Activated CD4-positive, alpha-beta T cell treated with anti-CD3 and anti-CD28 coated beads, Interleukin-2, amount 10 ng/mL, durations not matched to agents 24 days and 14 days (primary cell): ENCODE measurements around the gene ZCCHC17. TPM values are rescaled to one million over a fixed set of nuclear protein-coding genes. Genes with fewer than 3 reads are reported as not detected.
A peak's percentile ranks its signal among the peaks of the same experiment; 100 is the strongest.

Experiments
- DNase-seq: peaks from one replicate; pipeline ENCODE4 v3.0.0; 2022
- H3K27ac Mint-ChIP-seq: one replicate; pipeline ENCODE4 v1.8.0; 2022; ENCODE audit warnings: mild to moderate bottlenecking, mixed read lengths
- H3K27me3 Mint-ChIP-seq: one replicate; pipeline ENCODE4 v1.8.0; 2022; ENCODE audit warnings: mixed read lengths
- H3K36me3 Mint-ChIP-seq: one replicate; pipeline ENCODE4 v1.8.0; 2022; ENCODE audit warnings: low read depth, mild to moderate bottlenecking, mixed read lengths
- H3K4me1 Mint-ChIP-seq: one replicate; pipeline ENCODE4 v1.8.0; 2021; ENCODE audit warnings: mixed read lengths
- H3K4me3 Mint-ChIP-seq: one replicate; pipeline ENCODE4 v1.8.0; 2022; ENCODE audit warnings: mild to moderate bottlenecking, moderate library complexity, mixed read lengths
- H3K9me3 Mint-ChIP-seq: one replicate; pipeline ENCODE4 v1.8.0; 2021; ENCODE audit warnings: mixed read lengths
- intact Hi-C: fragments of 100-400 bp; cut with micrococcal nuclease; formaldehyde crosslinking; loops from one replicate; pipeline ENCODE4 v1.15.1; 2023
- total RNA-seq: library from RNA; stranded (reverse); gene quantifications from 2 replicates; pipeline ENCODE4 v1.2.3, GENCODE V29; 2022

ZCCHC17 gene
- total RNA-seq, 1 donor from 2014 or later, result 26.2 TPM

DNA sequence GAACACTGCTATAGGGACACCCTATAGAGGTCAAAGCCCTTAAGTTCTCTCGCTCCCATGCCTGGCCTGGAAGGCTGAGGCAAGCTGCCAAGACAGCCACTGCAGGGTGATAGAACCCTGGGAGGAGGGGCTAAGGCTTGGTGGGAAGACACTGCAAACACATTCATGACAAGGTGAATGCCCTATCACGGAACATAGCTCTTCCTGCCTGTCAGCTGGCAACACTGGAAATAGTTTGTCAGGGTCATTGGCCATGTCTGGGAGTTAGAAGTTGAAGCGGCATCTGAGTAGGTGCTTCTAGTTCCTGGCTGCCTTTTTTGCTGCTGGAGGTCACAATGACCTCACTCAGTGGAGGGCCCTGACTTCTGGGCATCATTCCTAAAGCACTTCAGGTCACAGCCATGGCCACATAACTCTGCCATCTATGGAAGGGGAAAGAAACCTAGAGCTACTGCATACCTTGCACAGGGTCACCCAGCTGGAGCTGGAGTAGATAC, 71.8 kb downstream of the ZCCHC17 start:
- Mint-ChIP-seq H3K27ac (no peak overlapping the region), H3K4me1 (peaks cover 6% of the 10 kb centered on the region), H3K9me3 (no peaks in the 10 kb centered on the region), H3K4me3 (no peak overlapping the region), H3K27me3 (peaks cover 5% of the 10 kb centered on the region), H3K36me3 (peaks cover 5% of the 10 kb centered on the region)
- intact Hi-C loops, result no loop called here
- DNase-seq, result no peak

DNA sequence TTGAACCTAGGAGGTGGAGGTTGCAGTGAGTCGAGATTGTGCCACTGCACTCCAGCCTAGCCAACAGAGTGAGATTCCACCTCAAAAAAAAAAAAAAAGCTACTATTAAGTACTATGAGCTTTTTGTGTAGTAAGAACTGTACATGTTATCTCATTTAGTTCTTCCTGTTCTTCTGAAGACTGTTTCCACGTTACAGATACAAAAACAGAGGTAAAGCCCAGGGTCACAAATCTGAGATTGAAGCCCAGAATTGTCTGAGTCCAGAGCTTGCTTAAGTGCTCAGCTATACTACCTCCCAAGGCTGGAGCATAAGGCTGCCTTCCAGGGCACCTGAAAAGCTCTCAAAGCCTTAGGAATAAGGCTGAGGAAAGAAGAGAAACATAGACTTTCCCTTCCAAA, 73.2 kb downstream of the ZCCHC17 start:
- Mint-ChIP-seq H3K4me3 (no peak overlapping the region), H3K36me3 (no peaks in the 10 kb centered on the region), H3K4me1 (peaks cover 8% of the 10 kb centered on the region), H3K27me3 (peaks cover 7% of the 10 kb centered on the region), H3K27ac (no peak overlapping the region), H3K9me3 (no peaks in the 10 kb centered on the region)
- intact Hi-C loops, result no loop called here
- DNase-seq, result no peak

DNA sequence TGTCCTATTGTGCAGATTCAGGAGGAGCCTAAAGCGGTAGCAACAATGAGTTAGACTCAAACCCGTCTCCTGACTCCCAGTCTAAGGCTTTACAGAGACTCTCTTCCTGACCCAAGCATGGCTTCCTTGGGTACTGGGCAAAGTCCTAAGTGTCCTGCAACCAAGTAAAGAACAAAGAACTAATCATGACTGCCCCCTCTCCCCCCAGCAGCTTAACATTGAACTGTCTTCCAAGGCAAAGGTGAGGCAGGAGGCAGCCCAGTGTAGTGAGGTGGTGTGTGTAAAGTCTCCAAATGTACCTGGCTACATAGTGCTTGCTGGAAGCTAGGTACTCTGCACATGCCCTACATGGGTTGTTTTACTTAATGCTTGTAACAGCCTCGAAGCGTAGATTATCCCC, 73.7 kb downstream of the ZCCHC17 start:
- Mint-ChIP-seq H3K9me3 (no peaks in the 10 kb centered on the region), H3K27me3 (peaks cover 7% of the 10 kb centered on the region), H3K27ac (no peak overlapping the region), H3K4me1 (peaks cover 8% of the 10 kb centered on the region), H3K4me3 (no peak overlapping the region), H3K36me3 (no peaks in the 10 kb centered on the region)
- intact Hi-C loops, result no loop called here
- DNase-seq, result no peak

DNA sequence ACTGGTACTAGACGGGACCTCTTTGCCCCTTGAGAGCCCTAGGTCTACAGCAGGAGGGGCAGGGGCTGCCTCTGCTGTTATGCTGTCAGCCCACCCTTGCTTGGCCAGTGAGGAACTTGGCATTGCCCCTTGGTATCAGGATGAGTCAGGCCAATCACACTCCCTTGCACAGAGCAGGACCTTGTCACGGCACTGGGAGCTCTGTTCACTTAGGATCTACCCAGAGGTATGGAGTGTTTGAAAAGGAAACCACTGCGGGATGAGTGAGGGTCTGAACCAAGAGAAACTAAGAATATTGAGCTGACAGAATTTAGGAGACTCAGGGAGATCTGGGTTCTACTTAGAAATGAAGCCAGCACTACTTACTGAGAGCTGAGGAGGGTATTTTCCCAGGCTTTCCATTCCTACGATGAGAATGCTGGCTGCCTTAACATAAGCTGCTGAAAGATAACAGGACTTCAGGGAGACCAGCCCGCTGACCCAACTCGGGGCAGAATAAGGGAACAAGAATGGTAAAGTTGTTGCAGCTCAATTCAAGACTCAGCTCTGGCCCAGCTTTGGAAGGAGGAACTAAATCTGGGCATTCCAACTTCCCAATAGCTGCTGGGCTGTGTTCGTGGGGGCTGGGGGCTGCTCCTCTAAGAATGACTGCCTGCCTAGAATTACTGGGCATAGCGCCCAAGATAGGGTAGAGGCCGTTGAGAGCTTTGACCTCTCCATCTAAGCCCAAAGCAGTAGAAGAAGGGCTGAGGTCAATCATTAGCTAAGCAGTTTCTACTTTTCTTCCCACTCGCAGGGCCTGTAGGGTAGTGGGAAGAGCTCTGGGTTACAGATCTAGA, 74.5 kb downstream of the ZCCHC17 start:
- H3K9me3 Mint-ChIP-seq, result no peaks in the 10 kb centered on the region
- peaks cover 8% of the 10 kb centered on the region for H3K4me1 Mint-ChIP-seq
- H3K4me3 Mint-ChIP-seq, result no peak overlapping the region
- no peak for DNase-seq
- no peaks in the 10 kb centered on the region for H3K36me3 Mint-ChIP-seq
- no peak overlapping the region for H3K27ac Mint-ChIP-seq
- H3K27me3 Mint-ChIP-seq, result peaks cover 7% of the 10 kb centered on the region
- intact Hi-C loops, result no loop called here

DNA sequence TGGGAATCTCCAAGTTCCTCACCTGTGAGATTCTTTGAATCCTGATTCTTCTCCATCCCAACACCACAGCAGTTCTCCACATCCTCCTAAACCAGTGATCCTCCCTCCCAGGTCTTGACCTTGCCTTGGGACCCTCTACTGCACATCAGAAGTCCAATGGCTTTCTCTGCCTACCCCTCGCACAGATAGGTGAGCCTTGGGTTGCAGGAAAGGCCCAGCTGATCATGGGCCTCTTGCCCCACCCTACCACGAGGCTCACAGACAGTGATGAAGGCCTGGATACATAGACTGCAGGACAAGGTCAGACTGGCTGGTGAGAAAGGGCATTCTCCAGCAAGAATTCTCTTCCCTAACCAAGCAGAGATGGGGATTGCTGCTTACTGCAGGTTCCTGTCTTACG, 75.2 kb downstream of the ZCCHC17 start:
- Mint-ChIP-seq H3K27me3 (peaks cover 9% of the 10 kb centered on the region), H3K4me1 (peaks cover 11% of the 10 kb centered on the region), H3K9me3 (no peaks in the 10 kb centered on the region), H3K4me3 (no peak overlapping the region), H3K27ac (no peak overlapping the region), H3K36me3 (no peaks in the 10 kb centered on the region)
- DNase-seq, result no peak
- intact Hi-C loops, result no loop called here

DNA sequence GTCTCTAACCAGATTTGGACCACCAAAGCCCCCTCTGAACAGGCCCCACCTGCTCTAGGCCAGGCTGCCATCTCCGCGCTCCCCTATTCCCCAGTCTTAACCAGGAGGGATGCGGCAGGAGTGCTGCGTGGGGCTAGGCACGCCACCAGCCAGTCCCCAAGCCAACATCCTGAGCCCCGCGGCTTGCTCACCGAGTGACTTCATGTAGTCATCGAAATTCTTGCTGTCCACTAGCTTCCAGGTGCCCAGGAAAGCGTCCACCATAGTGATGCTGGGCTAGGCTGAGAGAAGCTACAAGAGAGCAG, 75.9 kb downstream of the ZCCHC17 start:
- DNase-seq, result no peak
- peaks cover 9% of the 10 kb centered on the region for H3K27me3 Mint-ChIP-seq
- H3K4me1 Mint-ChIP-seq, result peaks cover 11% of the 10 kb centered on the region
- intact Hi-C loops, result no loop called here
- no peak overlapping the region for H3K27ac Mint-ChIP-seq
- H3K36me3 Mint-ChIP-seq, result no peaks in the 10 kb centered on the region
- no peaks in the 10 kb centered on the region for H3K9me3 Mint-ChIP-seq
- H3K4me3 Mint-ChIP-seq, result peak overlapping the region; percentile 30

DNA sequence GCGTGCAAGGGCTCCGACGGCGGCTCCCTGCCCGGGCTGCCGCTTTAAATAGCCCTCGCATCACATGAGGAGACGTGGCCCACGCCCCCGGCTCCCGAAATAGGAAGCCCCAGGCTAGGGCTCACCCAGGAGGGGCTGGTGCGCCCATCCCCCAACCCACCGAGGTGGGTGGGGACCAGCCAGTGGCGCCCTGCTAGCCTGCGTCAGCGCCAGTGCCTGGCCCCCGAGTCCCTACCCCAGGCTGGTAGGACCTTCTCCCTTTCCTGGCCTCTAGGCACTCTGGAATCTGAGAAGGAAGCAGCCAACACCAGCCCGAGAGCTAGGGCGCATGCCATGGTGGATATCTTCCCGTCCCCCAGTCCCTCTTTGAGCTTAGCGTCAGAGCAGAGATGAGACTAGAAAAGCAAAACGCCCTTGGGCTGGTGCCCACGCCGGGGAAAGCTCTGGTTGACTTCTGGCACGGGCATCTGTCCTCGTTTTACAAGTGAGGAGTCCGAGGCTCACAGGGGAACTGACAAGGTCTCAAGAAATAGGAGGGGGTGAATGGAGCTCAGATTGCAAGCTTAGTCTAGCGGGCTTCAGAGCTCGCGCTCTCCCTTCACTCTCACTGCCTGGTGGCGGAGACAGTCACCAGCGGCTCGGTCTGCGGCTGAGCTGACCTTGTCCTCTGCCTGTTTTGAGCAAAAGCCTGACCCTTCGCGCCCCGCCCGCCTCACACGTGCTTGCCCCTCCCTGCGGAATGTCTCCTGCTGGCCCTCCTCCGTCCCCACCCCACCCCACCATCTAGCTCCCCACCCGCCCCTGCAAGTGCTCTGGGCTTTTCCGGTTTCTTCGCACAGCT, 76.4 kb downstream of the ZCCHC17 start, which contains the start of gene FABP3:
Gene FABP3, minus strand, starts transcription at position 21 of the 841 bp plus-strand sequence. CDS start 62 bp downstream, outside the sequence.
- Mint-ChIP-seq H3K4me3 (peak within 1 kb of the TSS; percentile 79), H3K27me3 (peaks cover 9% of the 10 kb centered on the region), H3K4me1 (peaks cover 11% of the 10 kb centered on the region), H3K27ac (peak within 1 kb of the TSS; percentile 59), H3K9me3 (no peaks in the 10 kb centered on the region), H3K36me3 (no peaks in the 10 kb centered on the region)
- peak; percentile 64 for DNase-seq
- intact Hi-C loops, result no loop called here

DNA sequence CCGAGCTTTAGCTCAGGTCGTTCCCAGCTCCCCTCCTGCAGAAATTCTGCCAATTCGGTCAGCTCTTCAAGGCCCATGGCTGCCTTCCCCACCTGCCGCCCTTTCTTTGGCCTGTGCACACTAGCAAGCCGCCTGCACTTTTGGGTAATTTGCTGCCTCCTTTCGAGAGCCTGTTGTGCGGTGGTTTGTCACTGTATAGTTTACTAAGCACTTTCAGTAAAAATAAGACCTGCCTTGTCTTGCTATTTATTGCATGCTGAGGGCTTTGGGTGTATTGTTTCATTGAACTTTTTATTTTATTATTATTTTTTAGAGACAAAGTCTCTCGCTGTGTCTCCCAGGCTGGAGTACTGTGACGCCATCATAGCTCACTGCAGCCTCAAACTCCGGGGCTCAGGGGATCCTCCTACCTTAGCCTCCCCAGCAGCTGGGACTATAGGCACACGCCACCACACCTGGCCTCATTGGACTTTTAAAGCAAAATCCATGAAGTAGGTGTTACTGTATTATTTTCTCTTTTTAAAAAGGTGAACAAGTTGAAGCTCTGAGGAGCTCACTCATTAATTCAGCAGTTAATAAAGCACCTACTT, 77.2 kb downstream of the ZCCHC17 start:
- no peaks in the 10 kb centered on the region for H3K9me3 Mint-ChIP-seq
- H3K4me1 Mint-ChIP-seq, result peaks cover 11% of the 10 kb centered on the region
- H3K36me3 Mint-ChIP-seq, result no peaks in the 10 kb centered on the region
- peak overlapping the region; percentile 59 for H3K27ac Mint-ChIP-seq
- intact Hi-C loops, result no loop called here
- H3K4me3 Mint-ChIP-seq, result peak overlapping the region; percentile 79
- no peak for DNase-seq
- peaks cover 9% of the 10 kb centered on the region for H3K27me3 Mint-ChIP-seq

DNA sequence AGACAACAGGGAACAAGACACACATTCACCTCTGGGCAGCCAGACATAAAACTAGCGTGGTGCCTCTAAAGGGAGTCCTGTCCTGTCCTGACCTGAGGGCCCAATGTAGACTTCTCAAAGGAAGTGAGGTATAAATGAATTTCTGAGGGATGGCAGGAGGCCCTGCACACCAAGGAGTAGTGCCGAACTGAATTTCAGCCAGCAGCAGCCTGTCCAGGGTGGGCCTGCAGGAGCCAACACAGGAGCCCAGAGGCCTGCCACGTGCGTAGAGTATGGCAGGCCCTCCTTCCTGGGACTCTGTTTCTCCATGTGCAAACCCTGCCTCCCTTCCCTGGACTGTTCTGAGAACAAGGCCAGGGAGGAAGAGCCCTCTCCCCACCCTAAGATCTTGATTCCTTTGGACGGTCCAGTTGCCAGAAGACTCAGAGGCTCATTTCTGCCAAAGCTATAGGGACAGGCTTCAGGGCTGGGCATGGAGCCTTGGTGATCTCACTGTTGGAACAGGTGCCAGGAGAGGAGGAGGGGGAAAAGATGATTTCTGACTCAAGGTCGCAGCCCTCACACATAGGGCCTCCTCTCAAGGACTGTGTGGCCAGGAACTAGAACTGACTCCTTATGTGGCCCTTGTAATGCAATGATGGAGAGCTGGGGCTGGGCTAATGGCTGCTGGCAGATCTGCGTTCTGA, 77.8 kb downstream of the ZCCHC17 start:
- intact Hi-C loops, result no loop called here
- DNase-seq, result no peak

DNA sequence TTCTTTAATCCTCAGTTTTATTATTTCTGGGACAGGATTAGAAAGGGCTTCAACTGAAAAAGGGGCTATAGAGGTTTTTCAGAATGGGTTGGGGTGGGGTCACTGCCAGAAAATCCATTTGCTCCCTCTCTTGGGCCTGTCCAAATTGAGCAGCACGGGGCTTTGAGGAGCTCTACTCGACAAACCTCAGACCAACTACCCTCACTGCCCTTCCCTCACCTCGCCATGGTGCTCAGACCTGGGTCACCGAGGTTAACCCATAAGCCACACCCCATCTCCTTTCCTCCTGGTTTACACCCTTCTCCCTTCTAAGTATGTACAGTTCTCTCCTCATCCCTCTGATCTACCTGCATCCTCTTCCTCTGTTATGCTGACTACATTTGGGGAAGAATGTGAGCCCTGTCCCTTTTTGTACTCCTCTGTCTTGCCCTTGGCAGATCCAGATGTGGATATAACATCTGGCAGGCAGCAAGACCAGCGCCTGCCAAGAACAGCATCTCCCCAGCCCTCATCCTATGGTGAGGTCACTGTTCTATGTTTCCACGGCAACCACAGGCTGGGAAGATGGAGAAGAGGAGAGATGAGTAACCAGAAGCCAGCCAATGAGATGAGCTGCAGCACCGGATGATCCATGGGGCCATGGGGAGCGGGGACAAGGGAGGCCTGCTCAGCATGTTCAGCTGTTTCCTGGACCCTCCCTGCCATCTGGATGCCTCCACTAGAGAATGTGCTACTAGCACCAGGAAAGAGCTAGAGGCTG, 79.7 kb downstream of the ZCCHC17 start:
- Mint-ChIP-seq H3K4me1 (peaks cover 11% of the 10 kb centered on the region), H3K9me3 (no peaks in the 10 kb centered on the region), H3K27ac (no peak overlapping the region), H3K36me3 (no peaks in the 10 kb centered on the region), H3K4me3 (no peak overlapping the region), H3K27me3 (peaks cover 12% of the 10 kb centered on the region)
- intact Hi-C loops, result no loop called here
- no peak for DNase-seq

More for the DNA sequence above, 77.8 kb downstream of the ZCCHC17 start:
- Mint-ChIP-seq H3K4me3 (no peak overlapping the region), H3K36me3 (no peaks in the 10 kb centered on the region), H3K9me3 (no peaks in the 10 kb centered on the region), H3K27me3 (peaks cover 9% of the 10 kb centered on the region), H3K27ac (no peak overlapping the region), H3K4me1 (peaks cover 11% of the 10 kb centered on the region)

DNA sequence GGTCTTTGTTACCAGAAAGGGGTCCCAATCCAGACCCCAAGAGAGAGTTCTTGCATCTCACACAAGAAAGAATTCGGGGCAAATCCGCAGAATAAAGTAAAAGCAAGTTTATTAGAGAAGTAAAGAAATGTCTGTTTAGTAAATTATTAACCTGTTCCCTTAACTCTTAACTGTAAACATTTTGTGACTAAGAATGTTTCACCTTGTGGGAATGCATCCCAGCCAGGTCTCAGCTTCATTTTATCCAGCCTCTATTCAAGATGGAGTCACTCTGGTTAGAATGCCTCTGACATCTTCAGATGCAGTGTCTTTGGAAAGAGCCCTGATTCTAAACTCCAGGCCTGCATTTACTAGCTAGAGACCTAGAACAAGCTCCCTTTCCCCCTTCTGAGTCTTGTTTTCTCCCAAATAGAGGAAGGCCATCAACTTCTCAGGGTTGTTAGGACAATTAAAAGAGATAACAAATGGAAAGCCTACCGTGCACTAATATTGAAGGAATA, 80.6 kb downstream of the ZCCHC17 start:
- Mint-ChIP-seq H3K4me1 (peaks cover 11% of the 10 kb centered on the region), H3K27ac (no peak overlapping the region), H3K36me3 (no peaks in the 10 kb centered on the region), H3K4me3 (no peak overlapping the region), H3K9me3 (no peaks in the 10 kb centered on the region), H3K27me3 (peaks cover 14% of the 10 kb centered on the region)
- no peak for DNase-seq
- intact Hi-C loops, result no loop called here

DNA sequence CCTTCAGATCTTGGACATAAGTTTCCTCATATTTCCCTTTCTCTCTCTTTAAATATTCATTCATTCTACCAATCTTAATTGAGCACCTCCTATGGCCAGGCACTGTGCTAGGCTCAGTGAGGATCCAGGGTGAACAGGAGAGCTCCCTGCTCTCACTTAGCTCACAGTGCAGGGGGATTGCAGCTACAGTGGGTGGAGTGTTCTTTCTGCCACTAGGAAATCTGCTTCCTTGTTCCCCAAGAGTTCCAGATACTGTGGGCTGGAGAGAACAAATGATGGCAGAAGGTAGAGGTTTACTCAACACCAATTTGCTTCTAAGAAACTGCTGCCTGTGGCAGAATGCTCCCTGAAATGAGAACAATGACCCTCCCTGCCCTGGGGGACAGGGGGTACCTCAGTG, 81.2 kb downstream of the ZCCHC17 start:
- H3K27me3 Mint-ChIP-seq, result peaks cover 14% of the 10 kb centered on the region
- H3K9me3 Mint-ChIP-seq, result no peaks in the 10 kb centered on the region
- no peak overlapping the region for H3K27ac Mint-ChIP-seq
- peaks cover 9% of the 10 kb centered on the region for H3K4me1 Mint-ChIP-seq
- intact Hi-C loops, result no loop called here
- H3K36me3 Mint-ChIP-seq, result no peaks in the 10 kb centered on the region
- no peak overlapping the region for H3K4me3 Mint-ChIP-seq
- no peak for DNase-seq

DNA sequence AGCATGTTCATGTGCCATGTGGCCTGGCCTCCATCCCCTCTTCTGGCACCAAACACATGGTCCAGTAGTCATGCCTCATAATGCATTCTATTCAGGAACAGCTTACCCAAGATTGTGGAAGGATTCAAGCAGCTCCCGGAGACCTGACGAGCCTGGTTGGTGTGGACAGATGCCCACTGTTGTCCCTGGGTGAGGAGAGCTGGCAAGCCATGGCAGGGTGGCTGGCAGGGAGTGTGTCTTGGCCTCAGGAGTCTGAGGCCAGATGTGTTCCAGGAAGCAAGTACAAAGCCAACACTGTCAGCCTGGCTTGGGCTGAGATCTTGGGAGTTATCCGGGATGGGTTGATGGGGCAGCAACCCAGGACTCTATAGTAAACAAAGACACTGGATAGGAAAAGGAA, 83.3 kb downstream of the ZCCHC17 start:
- intact Hi-C loops, result no loop called here
- Mint-ChIP-seq H3K36me3 (no peaks in the 10 kb centered on the region), H3K27me3 (peaks cover 17% of the 10 kb centered on the region), H3K27ac (no peak overlapping the region), H3K9me3 (no peaks in the 10 kb centered on the region), H3K4me1 (peaks cover 3% of the 10 kb centered on the region), H3K4me3 (no peak overlapping the region)
- no peak for DNase-seq
